ENCODE measurements around the gene FAM83E. TPM values are rescaled to one million over a fixed set of nuclear protein-coding genes. Genes with fewer than 3 reads are reported as not detected.

Gene FAM83E
- total and polyA plus RNA-seq, 2 of the 8 experiments (the other 6 are each of a cell fraction or from before 2014, with no cell fraction given): 1.8 to 5.3 TPM

- no peak overlapping the region for H3K9ac ChIP-seq (replicated peaks in 1 of 4; ENCODE audit: extremely low read depth in 1 of 4, low read depth in 3 of 4, low read length in 3 of 4)
- DNase-seq (ENCODE audit: low read depth in 1 of 2, low spot score in 2 of 2): no peak
- no peak overlapping the region for H3K27ac ChIP-seq (ENCODE audit: low read depth, low read length)
- H2BK15ac ChIP-seq (ENCODE audit: low read length): no peak overlapping the region
- H2AK5ac ChIP-seq (ENCODE audit: low read depth, low read length): 0 out of 2 replicates have a peak overlapping the region, but pooled peaks have one; percentile 6
- no peak overlapping the region for H4K5ac ChIP-seq (ENCODE audit: insufficient read length, low read depth, low read length)
- FAIRE-seq: no peak
- no peak overlapping the region for H3K23ac ChIP-seq (ENCODE audit: insufficient read length)
- peak in 2 of 3 experiments; percentile 51 to 90; a peak in 3 of 4 replicates for TF ChIP-seq CTCF (IDR thresholded peaks at IDR 0.05; ENCODE audit: control extremely low read depth in 1 of 3, insufficient read depth in 1 of 3, low read depth in 1 of 3, low read length in 3 of 3)
- TF ChIP-seq RAD21 (IDR thresholded peaks at IDR 0.05 in 1 of 2, conservative IDR thresholded peaks at IDR 0.05 in 1 of 2; ENCODE audit: low read depth in 2 of 2, low read length in 2 of 2): peak; percentile 38 to 53
- no peak for TF ChIP-seq ATF2 (IDR thresholded peaks at IDR 0.05; ENCODE audit: low read length)
- H2BK120ac ChIP-seq (replicated peaks; ENCODE audit: low read depth, low read length): no peak overlapping the region
- no peak overlapping the region for H4K91ac ChIP-seq (replicated peaks; ENCODE audit: insufficient read length, low read length)
- 83% methylated on average over 4 of the region's 5 CpGs; no CpG with 5 or more reads in 1 of the 2 experiments for WGBS, 2 experiments (ENCODE audit: extremely low coverage in 1 of 2, insufficient coverage in 1 of 2, insufficient read length in 1 of 2, insufficient replicate concordance in 2 of 2, low coverage in 1 of 2, low lambda C conversion rate in 2 of 2, missing lambda C conversion rate in 1 of 2)
- H2BK20ac ChIP-seq (ENCODE audit: low read length): no peak overlapping the region
- no peak overlapping the region for H3K14ac ChIP-seq (ENCODE audit: insufficient read length)
- no peaks in the 10 kb centered on the region for H3K79me1 ChIP-seq (ENCODE audit: low read depth, low read length)
- H3K4ac ChIP-seq (replicated peaks; ENCODE audit: insufficient read length, low read depth, low read length): no peak overlapping the region
- H4K20me1 ChIP-seq (replicated peaks in 1 of 2; ENCODE audit: control insufficient read depth in 1 of 2, insufficient read depth in 2 of 2, low read length in 2 of 2): no peaks in the 10 kb centered on the region
- no peaks in the 10 kb centered on the region for H3K9me3 ChIP-seq (ENCODE audit: insufficient read depth in 2 of 2, low read depth in 1 of 2, low read length in 1 of 2)
- H2AFZ ChIP-seq (ENCODE audit: low read length): no peak overlapping the region
- POLR2A ChIA-PET (ENCODE audit: partially characterized antibody): interaction anchor here (0.6 to 16.9 kb wide), 6 partner anchors 15 to 182 kb away, joined by 3 to 175 read pairs (median 4); partner anchors contain the start of genes FAM83E, RPL18 and SPHK2
- peaks cover 5% of the 10 kb centered on the region; the same call in 1 of the 2 replicates for H3K23me2 ChIP-seq (ENCODE audit: low read depth, low read length)
- no peak overlapping the region for H2BK5ac ChIP-seq (ENCODE audit: low read depth, low read length)
- H3K4me3 ChIP-seq (ENCODE audit: extremely low read depth in 1 of 4, insufficient read depth in 2 of 4, low read depth in 3 of 4, low read length in 4 of 4): no peak overlapping the region
- H3K18ac ChIP-seq (ENCODE audit: extremely low read depth, low read length): no peak overlapping the region
- peaks cover 0 to 7% (median 1%) of the 10 kb centered on the region in 4 experiments; a peak in 2 of 7 replicates for H3K27me3 ChIP-seq (replicated peaks in 1 of 4; ENCODE audit: control insufficient read depth in 3 of 4, extremely low read depth in 1 of 4, insufficient read depth in 3 of 4, low read length in 3 of 4)
- CTCF ChIA-PET (ENCODE audit: partially characterized antibody): interaction anchor here (0.9 to 16.8 kb wide), 9 partner anchors 17 to 141 kb away, joined by 3 to 353 read pairs (median 8); partner anchors contain the start of genes FAM83E, RPL18 and SPACA4
- H3K56ac ChIP-seq (replicated peaks; ENCODE audit: insufficient read length, low read depth, low read length): no peak overlapping the region
- no peak overlapping the region for H3K4me2 ChIP-seq (ENCODE audit: insufficient read depth in 1 of 2, low read depth in 2 of 2, low read length in 2 of 2)
- H3K4me1 ChIP-seq (replicated peaks in 1 of 4; ENCODE audit: control insufficient read depth in 3 of 4, insufficient read depth in 4 of 4, low read length in 3 of 4): peaks cover 0 to 4% (median 1%) of the 10 kb centered on the region in 4 experiments; a peak in 3 of 7 replicates
- no peak overlapping the region for H4K8ac ChIP-seq (ENCODE audit: extremely low read depth, insufficient read depth, low read length)
- H2BK12ac ChIP-seq (ENCODE audit: low read depth, low read length): no peak overlapping the region
- H3K79me2 ChIP-seq (ENCODE audit: control insufficient read depth in 1 of 2, insufficient read depth in 2 of 2, low read length in 2 of 2): no peaks in the 10 kb centered on the region
- H3K36me3 ChIP-seq (ENCODE audit: control insufficient read depth in 2 of 4, insufficient read depth in 4 of 4, low read length in 3 of 4): no peaks in the 10 kb centered on the region
These were observed 23.9 kb downstream of the FAM83E start for GRCh38 chr19:48591021-48591420.
